Activated CD4-positive, alpha-beta T cell treated with anti-CD3 and anti-CD28 coated beads, Interleukin-2, amount 10 ng/mL, durations not matched to agents 7 days and 5 days (primary cell): Measurements from ENCODE around the gene RPA3. TPM values are rescaled to one million over a fixed set of nuclear protein-coding genes. Genes with fewer than 3 reads are reported as not detected.

Experiments used
- CTCF ChIA-PET: fragments of 350-600 bp; sonication (Branson Sonifier 250); formaldehyde crosslinking; loops from one replicate; lab custom pipeline; 2021; ENCODE audit warnings: antibody characterized with exemption; lab: Charles Lee
- POLR2A ChIA-PET: fragments of 350-600 bp; sonication (Branson Sonifier 250); formaldehyde crosslinking; loops from one replicate; lab custom pipeline; 2021; ENCODE audit warnings: antibody characterized with exemption; lab: Charles Lee
- DNase-seq: peaks from one replicate; pipeline ENCODE4 v3.0.0-alpha.2; 2020
- H3K27ac Mint-ChIP-seq: one replicate; pipeline ENCODE4 v1.8.0; 2021; ENCODE audit warnings: mild to moderate bottlenecking, moderate library complexity, mixed read lengths
- H3K27me3 Mint-ChIP-seq: one replicate; pipeline ENCODE4 v1.8.0; 2021; ENCODE audit warnings: mixed read lengths
- H3K36me3 Mint-ChIP-seq: one replicate; pipeline ENCODE4 v1.8.0; 2021; ENCODE audit warnings: low read depth, mixed read lengths
- H3K4me1 Mint-ChIP-seq: one replicate; pipeline ENCODE4 v1.8.0; 2021; ENCODE audit warnings: mixed read lengths
- H3K4me3 Mint-ChIP-seq: one replicate; pipeline ENCODE4 v1.8.0; 2021; ENCODE audit warnings: mild to moderate bottlenecking, moderate library complexity, mixed read lengths
- H3K9me3 Mint-ChIP-seq: one replicate; pipeline ENCODE4 v1.8.0; 2021; ENCODE audit warnings: mixed read lengths
- total RNA-seq, 2 experiments: library from RNA; stranded (reverse); gene quantifications; one replicate each; pipeline ENCODE4 v1.2.3, GENCODE V29; 2021

Gene RPA3
- total RNA-seq, 2 experiments from 2014 or later, result 93.2 to 93.4 TPM

DNA sequence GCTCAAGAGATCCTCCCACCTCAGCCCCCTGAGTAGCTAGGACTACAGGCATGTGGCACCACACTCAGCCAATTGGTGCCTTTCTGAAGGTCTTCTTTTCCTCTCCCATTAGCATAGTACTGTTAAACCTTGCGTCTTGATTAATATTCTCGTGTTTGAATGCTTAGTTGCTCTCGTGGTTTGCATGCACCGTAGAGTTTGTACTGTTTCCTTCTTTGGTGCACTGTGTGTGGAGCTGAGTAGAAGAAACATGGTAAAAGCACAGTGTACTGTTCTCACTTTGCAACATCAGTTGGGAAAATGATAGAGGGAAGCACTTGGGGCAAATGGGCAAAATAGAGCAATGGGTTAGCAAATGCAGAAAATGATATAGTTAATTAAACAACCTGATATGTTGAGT lies 27.6 kb upstream of the RPA3 start:
- no peak overlapping the region for H3K27ac Mint-ChIP-seq
- no peak for DNase-seq
- H3K36me3 Mint-ChIP-seq, result no peaks in the 10 kb centered on the region
- H3K9me3 Mint-ChIP-seq, result no peaks in the 10 kb centered on the region
- CTCF ChIA-PET, result interaction anchor here (1.1 kb wide), 1 partner anchor 11 kb away, joined by 3 read pairs; no protein-coding TSS in a partner anchor
- POLR2A ChIA-PET, result no interaction called here
- no peaks in the 10 kb centered on the region for H3K27me3 Mint-ChIP-seq
- H3K4me1 Mint-ChIP-seq, result peaks cover 7% of the 10 kb centered on the region
- no peak overlapping the region for H3K4me3 Mint-ChIP-seq

DNA sequence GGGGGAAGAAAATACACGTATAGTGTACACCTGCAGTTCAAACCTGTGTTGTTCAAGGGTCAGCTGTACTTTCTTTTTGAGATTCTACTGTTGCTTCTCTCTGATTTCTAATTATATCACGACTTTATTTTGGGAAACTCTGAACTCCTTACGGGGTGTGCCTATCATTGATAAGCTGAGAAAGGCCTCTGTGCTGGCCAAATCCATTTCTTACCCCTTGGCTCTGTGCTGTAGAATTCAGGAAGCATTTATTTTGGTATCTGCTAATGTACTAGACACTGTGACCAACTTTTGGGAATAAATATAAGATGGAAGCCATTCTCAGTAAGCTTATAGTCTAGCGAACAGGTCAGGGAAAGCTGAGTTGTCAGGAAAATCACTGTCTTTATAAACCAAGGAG lies 26.9 kb upstream of the RPA3 start:
- H3K27me3 Mint-ChIP-seq, result no peaks in the 10 kb centered on the region

DNA sequence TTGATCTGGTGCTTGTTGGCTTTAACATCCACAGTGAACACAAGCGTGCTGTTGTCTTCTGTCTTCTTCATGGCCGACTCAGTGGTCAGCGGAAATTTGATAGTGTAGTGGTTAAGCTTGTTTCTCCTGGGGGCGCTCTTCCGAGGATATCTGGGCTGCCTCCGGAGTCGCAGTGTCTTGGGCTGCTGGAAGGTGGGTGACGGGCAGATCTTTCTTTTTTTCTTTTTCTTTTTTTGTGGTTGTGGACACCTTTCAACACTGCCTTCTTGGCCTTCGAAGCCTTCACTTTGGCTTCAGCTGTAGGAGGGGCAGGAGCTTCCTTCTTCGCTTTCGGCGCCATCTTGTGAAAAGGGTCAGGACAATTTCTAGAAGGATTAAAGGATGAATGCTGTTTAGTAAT lies 23.8 kb upstream of the RPA3 start:
- Mint-ChIP-seq H3K4me1 (peaks cover 7% of the 10 kb centered on the region), H3K27me3 (no peaks in the 10 kb centered on the region), H3K36me3 (no peaks in the 10 kb centered on the region), H3K4me3 (no peak overlapping the region), H3K27ac (no peak overlapping the region), H3K9me3 (no peaks in the 10 kb centered on the region)
- no peak for DNase-seq
- POLR2A ChIA-PET, result no interaction called here
- CTCF ChIA-PET, result interaction anchor here (1.2 kb wide), 1 partner anchor 19 kb away, joined by 3 read pairs; no protein-coding TSS in a partner anchor

More for the DNA sequence above, 26.9 kb upstream of the RPA3 start:
- no peaks in the 10 kb centered on the region for H3K9me3 Mint-ChIP-seq
- peaks cover under 1% of the 10 kb centered on the region for H3K4me1 Mint-ChIP-seq
- no peaks in the 10 kb centered on the region for H3K36me3 Mint-ChIP-seq
- H3K27ac Mint-ChIP-seq, result no peak overlapping the region
- no peak overlapping the region for H3K4me3 Mint-ChIP-seq
- no peak for DNase-seq
- ChIA-PET POLR2A (no interaction called here), CTCF (interaction anchor here (1.1 kb wide), 1 partner anchor 11 kb away, joined by 3 read pairs; no protein-coding TSS in a partner anchor)

DNA sequence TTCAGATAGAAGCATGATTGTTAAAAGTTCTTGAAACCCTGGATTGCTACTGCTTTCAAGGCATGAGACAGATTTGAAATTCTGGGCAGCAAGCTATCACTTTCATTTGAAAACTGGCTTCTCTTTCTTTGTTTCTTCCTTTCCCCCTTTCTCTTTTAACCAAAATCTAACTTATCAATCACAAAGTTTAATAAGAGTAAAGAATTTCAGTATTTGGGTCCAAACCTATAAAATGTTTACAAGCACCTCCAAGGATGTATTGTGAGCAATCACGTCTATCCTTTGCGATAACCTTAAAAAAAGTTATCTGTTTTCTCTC lies 21.6 kb upstream of the RPA3 start:
- ChIA-PET CTCF (interaction anchor here (1.2 kb wide), 1 partner anchor 21 kb away, joined by 3 read pairs; no protein-coding TSS in a partner anchor), POLR2A (no interaction called here)
- Mint-ChIP-seq H3K4me3 (no peak overlapping the region), H3K36me3 (no peaks in the 10 kb centered on the region), H3K27ac (no peak overlapping the region), H3K4me1 (peaks cover 12% of the 10 kb centered on the region), H3K27me3 (no peaks in the 10 kb centered on the region), H3K9me3 (no peaks in the 10 kb centered on the region)
- no peak for DNase-seq

DNA sequence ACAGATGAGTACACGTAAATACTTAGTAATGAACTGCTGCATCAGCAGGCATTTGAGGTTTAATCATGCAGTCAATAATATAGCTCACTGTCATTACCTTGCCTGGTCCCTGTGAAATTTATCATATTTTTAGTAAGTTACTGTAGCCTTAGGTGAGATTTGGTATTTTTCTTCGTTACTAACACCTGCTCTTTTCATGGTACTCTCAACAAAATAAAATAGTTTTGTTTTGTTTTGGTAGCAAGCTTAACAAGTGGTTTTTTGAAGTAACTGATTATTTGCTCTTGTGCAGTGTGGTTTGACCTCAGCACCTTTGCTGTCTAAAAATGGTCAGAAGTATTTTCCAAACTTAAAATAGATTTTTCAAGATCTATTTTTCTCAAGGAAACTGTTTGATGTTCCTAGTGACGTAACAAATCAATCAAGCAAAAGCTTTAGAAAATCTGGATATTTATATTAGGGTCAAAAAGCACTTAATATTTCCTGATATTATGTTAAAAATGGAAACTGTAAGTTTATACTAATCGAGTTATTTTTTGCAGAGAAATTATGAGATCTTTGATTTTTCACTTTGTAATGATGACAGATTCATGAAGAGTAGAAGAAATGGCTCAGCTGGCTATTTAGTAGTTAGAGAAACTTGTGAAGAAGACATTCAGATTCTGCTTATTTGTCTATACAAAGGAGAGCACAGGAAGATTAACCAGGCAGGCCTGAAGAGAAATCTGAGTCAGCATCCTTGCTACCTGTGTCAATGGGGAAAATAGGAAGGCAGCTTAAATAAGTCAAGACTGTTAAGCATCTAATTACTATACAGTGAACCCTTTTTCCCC lies 21.0 kb upstream of the RPA3 start:
- POLR2A ChIA-PET, result no interaction called here
- Mint-ChIP-seq H3K27me3 (no peaks in the 10 kb centered on the region), H3K4me3 (no peak overlapping the region), H3K4me1 (peaks cover 12% of the 10 kb centered on the region), H3K9me3 (no peaks in the 10 kb centered on the region), H3K36me3 (no peaks in the 10 kb centered on the region), H3K27ac (no peak overlapping the region)
- CTCF ChIA-PET, result interaction anchor here (1.2 kb wide), 1 partner anchor 21 kb away, joined by 3 read pairs; no protein-coding TSS in a partner anchor
- no peak for DNase-seq

DNA sequence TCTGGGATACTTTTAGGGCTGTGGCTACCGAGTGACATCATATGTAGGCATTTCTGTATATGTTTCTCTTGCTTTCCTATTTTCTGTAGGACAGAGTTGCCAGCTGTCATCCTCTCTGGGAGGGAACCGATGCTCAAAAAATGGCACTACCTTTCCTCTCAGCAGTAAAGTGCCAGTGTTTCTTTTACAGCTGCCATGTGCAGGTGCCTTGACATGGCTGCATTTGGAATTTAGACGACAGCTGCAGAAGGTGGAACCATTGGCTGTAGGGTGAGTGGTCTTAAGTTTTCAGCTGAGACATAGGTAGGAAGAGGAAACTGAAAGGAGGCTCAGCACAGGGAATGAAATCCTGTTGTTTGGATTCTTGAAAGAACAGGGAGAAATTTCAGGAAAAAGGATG lies 20.2 kb upstream of the RPA3 start:
- POLR2A ChIA-PET, result no interaction called here
- H3K4me1 Mint-ChIP-seq, result peaks cover 12% of the 10 kb centered on the region
- CTCF ChIA-PET, result no interaction called here
- H3K4me3 Mint-ChIP-seq, result no peak overlapping the region
- no peaks in the 10 kb centered on the region for H3K36me3 Mint-ChIP-seq
- no peaks in the 10 kb centered on the region for H3K27me3 Mint-ChIP-seq
- H3K27ac Mint-ChIP-seq, result no peak overlapping the region
- H3K9me3 Mint-ChIP-seq, result no peaks in the 10 kb centered on the region
- no peak for DNase-seq

DNA sequence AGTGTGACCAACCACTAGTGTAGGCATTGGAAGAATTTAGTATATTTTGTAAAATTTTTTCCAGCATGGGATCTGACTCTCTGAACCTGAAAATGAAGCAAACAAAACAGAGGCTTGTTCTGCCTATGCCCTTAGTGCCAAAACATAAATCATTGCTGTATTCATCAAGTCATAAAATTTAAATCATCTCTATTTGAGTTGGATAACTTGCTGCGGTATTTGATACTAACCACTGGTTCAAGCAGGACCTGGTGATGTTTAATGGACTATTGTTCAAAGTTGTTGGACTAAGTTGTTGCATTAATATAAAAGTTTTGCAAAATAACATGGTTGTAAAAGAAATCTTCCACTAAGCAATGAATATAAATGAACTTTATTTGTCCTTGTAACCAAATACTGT lies 19.8 kb upstream of the RPA3 start:
- Mint-ChIP-seq H3K4me3 (no peak overlapping the region), H3K4me1 (peaks cover 12% of the 10 kb centered on the region), H3K36me3 (no peaks in the 10 kb centered on the region), H3K27ac (no peak overlapping the region), H3K27me3 (no peaks in the 10 kb centered on the region), H3K9me3 (no peaks in the 10 kb centered on the region)
- DNase-seq, result no peak
- ChIA-PET POLR2A (no interaction called here), CTCF (no interaction called here)

DNA sequence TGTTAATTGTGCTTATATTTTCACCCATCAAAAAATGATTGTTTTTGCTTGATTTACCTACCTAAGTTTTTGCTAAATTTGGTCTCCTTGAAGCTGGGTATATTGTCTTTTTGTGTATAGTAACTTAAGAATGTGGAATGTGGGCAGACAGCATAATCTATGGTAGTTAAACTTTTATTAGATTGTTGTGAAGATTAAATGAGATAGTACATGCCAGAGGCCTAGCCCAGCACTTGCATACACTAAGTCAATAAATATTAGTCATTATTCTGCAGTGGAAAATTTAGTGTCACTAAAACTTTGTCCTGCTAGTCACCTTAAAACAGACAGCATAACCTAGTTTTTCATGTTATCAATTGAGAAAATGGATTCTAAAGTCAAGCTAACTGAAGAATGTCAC lies 19.3 kb upstream of the RPA3 start:
- no peak for DNase-seq
- Mint-ChIP-seq H3K27ac (no peak overlapping the region), H3K27me3 (no peaks in the 10 kb centered on the region), H3K36me3 (no peaks in the 10 kb centered on the region), H3K9me3 (no peaks in the 10 kb centered on the region), H3K4me1 (peaks cover 12% of the 10 kb centered on the region), H3K4me3 (no peak overlapping the region)
- ChIA-PET POLR2A (no interaction called here), CTCF (no interaction called here)

DNA sequence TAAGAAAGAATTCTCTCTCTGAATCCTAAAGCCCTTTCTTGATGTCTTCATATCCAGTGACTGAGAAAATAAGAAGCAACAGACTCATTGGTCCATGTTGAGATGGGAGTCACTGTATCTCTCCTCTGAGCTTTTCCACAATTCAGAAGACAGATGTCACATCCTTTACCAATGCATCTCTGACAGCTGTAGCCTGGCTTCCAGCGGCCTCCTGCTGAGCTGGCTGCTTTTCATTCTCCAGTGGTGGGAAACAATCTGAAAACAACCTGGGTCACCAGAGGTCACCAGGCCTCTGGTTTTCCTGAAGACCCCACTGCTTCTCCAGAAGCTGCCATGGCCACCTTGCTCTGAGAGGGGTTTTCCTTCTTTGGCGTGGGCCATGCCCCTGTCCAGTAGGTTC lies 18.3 kb upstream of the RPA3 start:
- H3K27me3 Mint-ChIP-seq, result no peaks in the 10 kb centered on the region
- no peaks in the 10 kb centered on the region for H3K9me3 Mint-ChIP-seq
- DNase-seq, result no peak
- no peaks in the 10 kb centered on the region for H3K36me3 Mint-ChIP-seq
- H3K4me3 Mint-ChIP-seq, result no peak overlapping the region
- no peak overlapping the region for H3K27ac Mint-ChIP-seq
- peaks cover 12% of the 10 kb centered on the region for H3K4me1 Mint-ChIP-seq
- POLR2A ChIA-PET, result no interaction called here
- CTCF ChIA-PET, result interaction anchor here (1.5 kb wide), 1 partner anchor 78 kb away, joined by 3 read pairs; no protein-coding TSS in a partner anchor

DNA sequence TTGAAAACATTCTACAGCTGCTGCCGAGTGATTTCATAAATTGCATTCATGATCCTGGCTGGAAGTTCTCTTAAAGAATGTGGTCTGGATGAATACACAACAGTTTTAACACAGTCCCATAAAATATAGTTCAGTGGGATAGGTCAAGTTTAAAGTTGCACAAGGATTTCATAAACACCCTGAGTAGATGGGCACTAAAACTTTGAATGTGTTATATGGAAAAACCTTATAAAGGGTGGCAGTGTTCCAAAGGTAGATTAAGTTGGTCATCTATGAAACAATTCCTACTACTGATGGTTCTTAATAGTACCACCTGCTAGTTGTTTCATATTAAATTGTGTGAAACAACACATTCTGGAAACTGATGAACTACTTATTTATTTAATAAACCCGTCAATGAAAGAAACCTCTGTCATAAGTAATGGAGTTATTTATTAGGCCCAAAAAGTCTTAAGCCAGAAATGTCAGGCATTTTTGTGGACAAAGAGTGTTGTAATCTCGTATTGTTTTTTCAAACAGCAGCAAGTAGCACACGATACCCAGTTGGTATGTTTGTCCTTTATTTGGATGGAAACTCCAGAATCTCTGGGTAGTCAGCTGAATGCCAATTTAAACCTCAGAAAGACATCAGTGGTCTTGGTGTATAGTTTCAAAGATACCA lies 14.3 kb upstream of the RPA3 start:
- H3K27me3 Mint-ChIP-seq, result no peaks in the 10 kb centered on the region
- H3K36me3 Mint-ChIP-seq, result peaks cover 2% of the 10 kb centered on the region
- CTCF ChIA-PET, result no interaction called here
- H3K9me3 Mint-ChIP-seq, result no peaks in the 10 kb centered on the region
- no peak for DNase-seq
- POLR2A ChIA-PET, result no interaction called here
- no peak overlapping the region for H3K27ac Mint-ChIP-seq
- H3K4me3 Mint-ChIP-seq, result no peak overlapping the region
- H3K4me1 Mint-ChIP-seq, result peaks cover 5% of the 10 kb centered on the region

DNA sequence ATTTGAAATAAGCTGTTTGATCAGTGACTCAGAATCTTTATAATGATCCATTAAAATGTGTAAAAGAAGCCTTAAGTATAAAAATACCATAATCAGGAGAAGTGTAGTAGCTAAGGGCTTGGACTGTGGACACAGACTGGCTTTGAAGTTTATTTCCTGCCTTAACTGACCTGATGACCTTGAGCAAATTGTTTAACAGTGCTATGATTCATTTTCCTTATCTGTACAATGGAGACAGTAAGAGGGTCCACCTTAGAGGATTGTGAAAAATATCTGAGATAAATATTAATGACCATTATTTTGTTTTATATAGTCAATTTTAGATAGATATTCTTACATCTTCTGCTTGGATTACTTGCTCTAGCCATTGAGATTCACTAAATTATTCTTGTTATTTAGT lies 13.3 kb upstream of the RPA3 start:
- no peak overlapping the region for H3K4me3 Mint-ChIP-seq
- H3K9me3 Mint-ChIP-seq, result peaks cover 4% of the 10 kb centered on the region
- H3K36me3 Mint-ChIP-seq, result peaks cover 2% of the 10 kb centered on the region
- no peak overlapping the region for H3K27ac Mint-ChIP-seq
- CTCF ChIA-PET, result interaction anchor here (1.6 kb wide), 1 partner anchor 13 kb away, joined by 3 read pairs; no protein-coding TSS in a partner anchor
- POLR2A ChIA-PET, result no interaction called here
- H3K4me1 Mint-ChIP-seq, result peaks cover 5% of the 10 kb centered on the region
- no peak for DNase-seq
- no peaks in the 10 kb centered on the region for H3K27me3 Mint-ChIP-seq

DNA sequence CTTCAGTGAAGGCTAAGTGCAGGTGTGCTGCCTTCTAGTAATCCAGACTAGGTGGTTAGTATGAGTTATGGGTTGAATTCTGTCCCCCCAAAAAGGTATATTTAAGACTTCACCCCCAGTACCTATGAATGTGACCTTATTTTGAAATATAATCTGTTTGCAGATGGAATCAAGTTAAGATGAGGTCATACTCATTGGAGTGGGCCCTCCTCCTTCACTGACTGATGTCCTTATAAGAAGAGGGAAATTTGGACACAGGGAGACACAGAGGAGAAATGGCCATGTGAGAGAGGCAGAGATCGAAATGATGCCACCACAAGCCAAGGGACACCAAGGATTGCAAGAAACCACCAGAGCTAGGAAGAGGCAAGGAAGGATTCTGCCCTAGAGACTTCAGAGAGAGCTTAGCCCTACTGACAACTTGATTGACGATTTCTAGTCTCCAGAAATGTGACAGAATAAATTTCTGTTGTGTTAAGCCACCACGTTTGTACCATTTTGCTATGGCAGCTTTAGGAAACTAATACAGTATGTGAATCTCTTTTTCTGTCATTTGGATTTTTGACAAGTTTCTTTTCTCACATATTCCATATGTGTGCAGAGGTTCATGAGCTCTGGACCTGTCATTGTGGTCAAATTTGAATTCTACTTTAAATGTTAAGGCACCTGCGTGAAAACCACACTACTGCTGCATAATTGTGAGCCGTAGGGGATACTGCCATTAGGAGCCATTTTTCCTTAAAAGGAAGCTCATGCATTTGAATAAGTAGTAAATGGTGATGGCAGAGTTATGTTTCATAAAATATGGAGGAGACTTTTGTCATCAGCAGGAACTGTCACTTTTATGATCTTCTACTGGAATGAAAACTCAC lies 2.6 kb upstream of the RPA3 start:
- ChIA-PET CTCF (no interaction called here), POLR2A (no interaction called here)
- H3K27me3 Mint-ChIP-seq, result no peaks in the 10 kb centered on the region
- H3K4me3 Mint-ChIP-seq, result no peak overlapping the region
- no peak for DNase-seq
- H3K27ac Mint-ChIP-seq, result no peak overlapping the region
- peaks cover 11% of the 10 kb centered on the region for H3K36me3 Mint-ChIP-seq
- peaks cover 16% of the 10 kb centered on the region for H3K4me1 Mint-ChIP-seq
- peaks cover 9% of the 10 kb centered on the region for H3K9me3 Mint-ChIP-seq
